Measurements from ENCODE around the gene EPOP. TPM values are rescaled to one million over a fixed set of nuclear protein-coding genes. Genes with fewer than 3 reads are reported as not detected.

Gene EPOP
- total and polyA plus RNA-seq, 4 donors: 0.32 to 1.9 (median 1.1) TPM

GRCh38 chr17:38636054-38636453 is 38.7 kb downstream of the EPOP start:
- no peak for DNase-seq (ENCODE audit: low spot score)
- no peaks in the 10 kb centered on the region for H3K27me3 ChIP-seq (ENCODE audit: control insufficient read depth in 4 of 4, insufficient read depth in 4 of 4, low read length in 3 of 4)
- H3K9ac ChIP-seq (ENCODE audit: low read depth in 1 of 2, low read length in 2 of 2): no peak overlapping the region
- H3K27ac ChIP-seq (ENCODE audit: low read depth in 1 of 2, low read length in 2 of 2): no peak overlapping the region
- H3K36me3 ChIP-seq (ENCODE audit: control insufficient read depth in 4 of 4, insufficient read depth in 3 of 4, low read depth in 1 of 4, low read length in 3 of 4): no peaks in the 10 kb centered on the region
- 79% methylated on average over 9 of the region's 9 CpGs for WGBS
- H3K9me3 ChIP-seq (ENCODE audit: control insufficient read depth in 4 of 4, low read length in 3 of 4): no peaks in the 10 kb centered on the region
- no peak overlapping the region for H3K4me3 ChIP-seq (ENCODE audit: low read depth in 1 of 3, low read length in 3 of 3)
- TF ChIP-seq ATF3 (IDR thresholded peaks at IDR 0.05) (no peak), RXRA (IDR thresholded peaks at IDR 0.05) (no peak), RAD21 (IDR thresholded peaks at IDR 0.05) (no peak), TAF1 (conservative IDR thresholded peaks at IDR 0.05) (no peak), FOXA2 (IDR thresholded peaks at IDR 0.05) (no peak), SP1 (IDR thresholded peaks at IDR 0.05) (no peak), JUND (IDR thresholded peaks at IDR 0.05) (no peak), HNF4A (conservative IDR thresholded peaks at IDR 0.05) (no peak), YY1 (IDR thresholded peaks at IDR 0.05) (no peak), EGR1 (IDR thresholded peaks at IDR 0.05; ENCODE audit: low read depth in 2 of 2) (no peak), FOXA1 (IDR thresholded peaks at IDR 0.05) (no peak), NR2F2 (IDR thresholded peaks at IDR 0.05) (no peak), REST (IDR thresholded peaks at IDR 0.05) (no peak), GABPA (IDR thresholded peaks at IDR 0.05 in 1 of 2, conservative IDR thresholded peaks at IDR 0.05 in 1 of 2) (no peak), HNF4G (IDR thresholded peaks at IDR 0.05) (no peak)
- TF ChIP-seq, protein P1, sequence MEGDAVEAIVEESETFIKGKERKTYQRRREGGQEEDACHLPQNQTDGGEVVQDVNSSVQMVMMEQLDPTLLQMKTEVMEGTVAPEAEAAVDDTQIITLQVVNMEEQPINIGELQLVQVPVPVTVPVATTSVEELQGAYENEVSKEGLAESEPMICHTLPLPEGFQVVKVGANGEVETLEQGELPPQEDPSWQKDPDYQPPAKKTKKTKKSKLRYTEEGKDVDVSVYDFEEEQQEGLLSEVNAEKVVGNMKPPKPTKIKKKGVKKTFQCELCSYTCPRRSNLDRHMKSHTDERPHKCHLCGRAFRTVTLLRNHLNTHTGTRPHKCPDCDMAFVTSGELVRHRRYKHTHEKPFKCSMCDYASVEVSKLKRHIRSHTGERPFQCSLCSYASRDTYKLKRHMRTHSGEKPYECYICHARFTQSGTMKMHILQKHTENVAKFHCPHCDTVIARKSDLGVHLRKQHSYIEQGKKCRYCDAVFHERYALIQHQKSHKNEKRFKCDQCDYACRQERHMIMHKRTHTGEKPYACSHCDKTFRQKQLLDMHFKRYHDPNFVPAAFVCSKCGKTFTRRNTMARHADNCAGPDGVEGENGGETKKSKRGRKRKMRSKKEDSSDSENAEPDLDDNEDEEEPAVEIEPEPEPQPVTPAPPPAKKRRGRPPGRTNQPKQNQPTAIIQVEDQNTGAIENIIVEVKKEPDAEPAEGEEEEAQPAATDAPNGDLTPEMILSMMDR (IDR thresholded peaks at IDR 0.05; ENCODE audit: low read depth, low read length, missing input control): no peak
- TF ChIP-seq, protein P2, sequence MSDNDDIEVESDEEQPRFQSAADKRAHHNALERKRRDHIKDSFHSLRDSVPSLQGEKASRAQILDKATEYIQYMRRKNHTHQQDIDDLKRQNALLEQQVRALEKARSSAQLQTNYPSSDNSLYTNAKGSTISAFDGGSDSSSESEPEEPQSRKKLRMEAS (IDR thresholded peaks at IDR 0.05): no peak
- TF ChIP-seq, protein P3, sequence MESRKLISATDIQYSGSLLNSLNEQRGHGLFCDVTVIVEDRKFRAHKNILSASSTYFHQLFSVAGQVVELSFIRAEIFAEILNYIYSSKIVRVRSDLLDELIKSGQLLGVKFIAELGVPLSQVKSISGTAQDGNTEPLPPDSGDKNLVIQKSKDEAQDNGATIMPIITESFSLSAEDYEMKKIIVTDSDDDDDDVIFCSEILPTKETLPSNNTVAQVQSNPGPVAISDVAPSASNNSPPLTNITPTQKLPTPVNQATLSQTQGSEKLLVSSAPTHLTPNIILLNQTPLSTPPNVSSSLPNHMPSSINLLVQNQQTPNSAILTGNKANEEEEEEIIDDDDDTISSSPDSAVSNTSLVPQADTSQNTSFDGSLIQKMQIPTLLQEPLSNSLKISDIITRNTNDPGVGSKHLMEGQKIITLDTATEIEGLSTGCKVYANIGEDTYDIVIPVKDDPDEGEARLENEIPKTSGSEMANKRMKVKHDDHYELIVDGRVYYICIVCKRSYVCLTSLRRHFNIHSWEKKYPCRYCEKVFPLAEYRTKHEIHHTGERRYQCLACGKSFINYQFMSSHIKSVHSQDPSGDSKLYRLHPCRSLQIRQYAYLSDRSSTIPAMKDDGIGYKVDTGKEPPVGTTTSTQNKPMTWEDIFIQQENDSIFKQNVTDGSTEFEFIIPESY (IDR thresholded peaks at IDR 0.05): no peak
- H3K4me1 ChIP-seq (ENCODE audit: control insufficient read depth in 4 of 4, insufficient read depth in 4 of 4, low read length in 3 of 4): no peaks in the 10 kb centered on the region
